Prostate gland (tissue), 2 donors: Measurements from ENCODE around the gene PPP1R3D.

Experiments
- POLR2A ChIP-seq: fragments of 450-650 bp; IDR thresholded peaks from one replicate; pipeline ENCODE4 v1.6.1; 2016; ENCODE audit warnings: antibody characterized with exemption, mild to moderate bottlenecking
- POLR2AphosphoS5 ChIP-seq: sonication (generic); formaldehyde crosslinking; IDR thresholded peaks from one replicate; pipeline ENCODE4 v1.6.1; 2017; ENCODE audit warnings: antibody characterized with exemption
- TF ChIP-seq, protein P1 (sequence below), 4 experiments: fragments of 200-600 bp in 2 of 4; fragments of 450-650 bp in 2 of 4; sonication (generic) in 2 of 4; IDR thresholded peaks; 1 replicate in 3 of 4; 2 replicates in 1 of 4; pipeline ENCODE4 v1.5.1; 2016 to 2019; ENCODE audit warnings: antibody characterized with exemption in 4 of 4, mild to moderate bottlenecking in 2 of 4, moderate library complexity in 2 of 4

DNA sequence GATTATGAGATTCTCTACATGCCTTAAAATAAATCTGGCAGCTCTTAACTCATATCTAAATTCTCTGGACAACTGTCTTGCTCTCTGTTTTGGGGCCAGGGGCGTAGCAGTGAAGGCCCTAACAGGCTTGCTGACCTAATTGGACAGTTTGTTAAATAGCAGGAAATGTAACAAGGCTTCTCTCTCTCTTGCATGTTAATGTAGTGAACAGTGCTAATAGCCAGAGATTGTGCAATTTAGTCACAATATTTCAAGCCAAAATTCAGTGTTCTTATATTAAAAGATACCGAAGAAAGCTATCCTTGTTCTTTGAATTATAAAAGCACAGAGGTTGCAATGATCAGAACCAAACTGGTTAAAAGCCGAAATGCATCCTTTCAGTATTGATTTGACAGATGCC lies 3.0 kb downstream of the PPP1R3D start:
- TF ChIP-seq, protein P1, sequence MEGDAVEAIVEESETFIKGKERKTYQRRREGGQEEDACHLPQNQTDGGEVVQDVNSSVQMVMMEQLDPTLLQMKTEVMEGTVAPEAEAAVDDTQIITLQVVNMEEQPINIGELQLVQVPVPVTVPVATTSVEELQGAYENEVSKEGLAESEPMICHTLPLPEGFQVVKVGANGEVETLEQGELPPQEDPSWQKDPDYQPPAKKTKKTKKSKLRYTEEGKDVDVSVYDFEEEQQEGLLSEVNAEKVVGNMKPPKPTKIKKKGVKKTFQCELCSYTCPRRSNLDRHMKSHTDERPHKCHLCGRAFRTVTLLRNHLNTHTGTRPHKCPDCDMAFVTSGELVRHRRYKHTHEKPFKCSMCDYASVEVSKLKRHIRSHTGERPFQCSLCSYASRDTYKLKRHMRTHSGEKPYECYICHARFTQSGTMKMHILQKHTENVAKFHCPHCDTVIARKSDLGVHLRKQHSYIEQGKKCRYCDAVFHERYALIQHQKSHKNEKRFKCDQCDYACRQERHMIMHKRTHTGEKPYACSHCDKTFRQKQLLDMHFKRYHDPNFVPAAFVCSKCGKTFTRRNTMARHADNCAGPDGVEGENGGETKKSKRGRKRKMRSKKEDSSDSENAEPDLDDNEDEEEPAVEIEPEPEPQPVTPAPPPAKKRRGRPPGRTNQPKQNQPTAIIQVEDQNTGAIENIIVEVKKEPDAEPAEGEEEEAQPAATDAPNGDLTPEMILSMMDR (IDR thresholded peaks at IDR 0.05) = no peak
- TF ChIP-seq POLR2A (no peak), POLR2AphosphoS5 (no peak)
